HG03571 (cell line): ENCODE data around the gene TP53I13.
A peak's percentile ranks its signal among the peaks of the same experiment; 100 is the strongest.

Source experiments
- ATAC-seq: cut with Tn5 transposase; IDR thresholded peaks from one replicate; pipeline ENCODE4 v1.9.1; 2021; ENCODE audit not compliant: unreplicated experiment

Gene TP53I13

DNA sequence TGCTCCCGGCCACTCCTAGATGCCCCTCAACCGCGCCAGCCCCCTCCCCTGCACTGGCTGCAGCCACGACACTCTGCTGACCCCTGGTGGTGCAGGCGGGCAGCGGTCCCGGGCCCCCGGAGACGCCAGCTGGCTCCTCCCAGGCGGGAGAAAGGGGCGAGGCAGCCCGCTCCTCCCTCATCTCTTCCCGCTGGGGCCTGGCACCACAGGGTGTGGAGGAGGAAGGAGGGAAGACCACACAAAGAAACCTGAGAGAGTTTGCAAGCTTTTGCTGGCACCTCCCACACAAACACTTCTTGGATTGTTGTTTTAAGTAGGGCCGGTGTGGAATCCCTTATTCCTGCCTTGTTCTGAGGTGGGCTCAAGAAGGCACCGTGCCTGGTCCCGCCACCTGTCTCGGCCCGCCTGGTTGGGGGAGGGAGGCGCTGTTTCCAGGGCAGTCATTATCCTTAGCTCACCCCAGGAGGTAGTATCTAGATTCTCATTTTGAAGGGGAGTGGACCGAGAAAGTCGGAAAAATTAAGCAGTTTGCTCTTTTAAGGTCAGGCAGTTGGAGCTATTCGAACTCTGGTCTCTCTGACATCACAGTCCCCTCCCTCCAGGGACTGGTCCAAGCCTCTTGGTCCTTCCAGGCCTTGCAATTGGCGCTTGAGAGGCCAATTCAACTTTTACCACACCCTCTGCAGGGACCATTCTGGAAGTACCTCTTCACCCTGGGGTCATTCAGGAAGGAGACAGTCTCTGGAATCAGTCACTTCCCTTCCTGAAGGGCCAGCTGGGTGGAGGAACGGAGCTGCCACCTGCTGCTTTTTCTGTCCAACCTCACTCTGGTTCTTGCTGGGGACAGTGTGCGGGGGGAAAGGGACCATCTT lies 23.5 kb downstream of the TP53I13 start:
- ATAC-seq: no peak

DNA sequence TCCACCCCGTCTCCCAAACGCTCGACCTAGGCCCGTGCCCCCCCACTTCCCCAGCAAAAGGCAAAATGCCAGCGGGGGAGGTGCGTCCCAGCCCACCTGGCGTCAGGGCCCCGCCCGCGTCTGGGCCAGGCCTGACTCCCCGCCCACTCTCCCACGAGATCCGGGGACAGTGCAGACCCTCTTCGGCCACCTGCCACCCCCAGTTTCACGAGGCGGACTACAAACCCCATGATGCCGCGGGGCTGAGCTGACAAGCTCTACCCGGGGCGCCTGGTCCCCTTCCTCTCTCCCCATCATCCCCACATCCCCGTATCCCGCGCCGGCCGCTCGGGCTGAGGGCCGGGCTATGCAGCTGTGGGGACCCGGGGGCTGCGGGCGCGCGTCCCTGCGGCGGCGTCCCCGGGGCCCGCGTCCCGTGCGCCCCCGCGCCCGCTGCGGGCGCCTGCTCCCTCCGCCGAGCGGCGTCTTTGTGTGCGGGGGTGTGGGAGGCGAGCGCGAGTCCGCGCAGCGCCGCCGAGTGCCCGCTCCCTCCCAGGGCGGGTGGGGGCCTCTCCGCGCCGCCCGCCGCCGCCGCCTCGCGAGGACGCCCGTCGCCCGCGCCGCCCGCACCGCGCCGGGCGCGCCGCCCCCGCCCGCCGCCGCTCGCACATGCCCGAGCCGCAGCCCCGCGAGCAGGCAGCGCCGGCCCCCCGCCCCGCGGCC lies 24.5 kb downstream of the TP53I13 start, which contains the start of gene ANKRD13B:
Gene ANKRD13B, plus strand, starts transcription at position 283 of the 702 bp plus-strand sequence. CDS start 490 bp downstream, outside the sequence.
- ATAC-seq: no peak

DNA sequence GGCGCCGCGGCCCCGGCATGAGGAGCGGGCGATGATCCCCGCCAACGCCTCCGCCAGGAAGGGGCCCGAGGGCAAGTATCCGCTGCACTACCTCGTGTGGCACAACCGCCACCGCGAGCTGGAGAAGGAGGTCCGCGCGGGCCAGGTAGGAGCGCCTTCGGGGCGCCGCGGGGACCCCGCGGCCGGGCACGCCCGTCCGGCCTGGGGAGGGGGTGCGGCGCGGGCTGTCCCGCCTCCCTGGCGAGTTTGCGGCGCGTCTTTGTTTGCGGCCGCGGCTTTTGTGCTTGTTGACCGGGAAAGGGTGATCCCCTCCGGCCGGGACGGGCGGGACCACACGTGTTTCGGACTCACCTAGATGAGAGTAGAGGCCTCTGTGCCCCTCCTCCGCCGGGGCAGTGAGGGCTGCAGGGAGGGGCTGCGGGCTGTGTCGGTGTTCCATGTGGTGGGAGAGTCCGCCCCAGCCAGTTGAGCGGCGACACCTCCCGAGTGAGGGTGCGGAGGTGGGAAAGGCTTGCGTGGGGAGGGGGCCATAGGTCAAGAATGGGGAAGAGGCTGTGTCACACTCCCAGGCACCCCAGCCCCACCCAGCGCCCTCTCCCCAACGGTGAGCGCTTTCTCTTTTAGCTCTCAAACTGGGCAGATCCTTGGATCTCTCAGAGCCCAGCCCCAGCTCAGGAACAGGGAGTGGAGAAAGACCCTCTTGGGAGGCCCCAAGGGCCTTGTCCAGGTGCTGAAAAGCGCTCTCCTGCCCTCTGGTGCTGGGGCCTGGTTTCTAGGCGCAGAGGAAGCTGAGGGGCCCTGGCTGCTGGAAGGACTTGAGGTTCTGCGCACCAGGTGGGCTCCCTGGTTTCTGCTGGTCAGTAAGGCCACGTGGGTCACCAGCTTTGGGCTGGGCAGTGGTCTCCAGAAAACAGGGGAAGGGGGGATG lies 25.4 kb downstream of the TP53I13 start:
- no peak for ATAC-seq

DNA sequence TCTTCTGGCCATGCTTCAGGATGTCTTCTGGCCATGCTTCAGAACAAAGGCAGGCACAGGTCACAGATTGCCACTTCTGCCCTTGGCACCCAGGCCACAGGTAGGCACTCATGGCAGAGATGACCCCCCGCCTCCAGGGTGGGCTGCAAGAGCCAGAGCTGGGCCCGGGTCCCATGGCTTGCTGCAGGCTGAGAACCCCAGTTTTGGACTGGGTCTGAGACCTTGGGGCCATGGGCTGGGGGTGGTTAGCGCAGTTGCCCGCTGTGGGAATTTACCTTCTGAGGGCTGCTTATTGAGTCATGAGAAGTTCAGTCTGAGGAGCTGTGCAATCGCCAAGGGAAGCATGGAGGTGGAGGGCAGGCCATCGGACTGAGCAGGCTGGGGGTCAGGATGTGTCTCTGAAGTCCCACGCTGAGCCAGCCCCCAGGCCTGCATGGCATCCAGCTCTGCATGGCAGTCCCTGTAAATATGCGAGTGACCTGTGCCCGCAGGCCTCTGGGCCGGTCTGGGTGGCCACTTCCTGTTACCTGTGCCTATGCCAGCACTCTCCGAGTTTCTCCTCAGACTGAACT lies 26.1 kb downstream of the TP53I13 start:
- no peak for ATAC-seq

DNA sequence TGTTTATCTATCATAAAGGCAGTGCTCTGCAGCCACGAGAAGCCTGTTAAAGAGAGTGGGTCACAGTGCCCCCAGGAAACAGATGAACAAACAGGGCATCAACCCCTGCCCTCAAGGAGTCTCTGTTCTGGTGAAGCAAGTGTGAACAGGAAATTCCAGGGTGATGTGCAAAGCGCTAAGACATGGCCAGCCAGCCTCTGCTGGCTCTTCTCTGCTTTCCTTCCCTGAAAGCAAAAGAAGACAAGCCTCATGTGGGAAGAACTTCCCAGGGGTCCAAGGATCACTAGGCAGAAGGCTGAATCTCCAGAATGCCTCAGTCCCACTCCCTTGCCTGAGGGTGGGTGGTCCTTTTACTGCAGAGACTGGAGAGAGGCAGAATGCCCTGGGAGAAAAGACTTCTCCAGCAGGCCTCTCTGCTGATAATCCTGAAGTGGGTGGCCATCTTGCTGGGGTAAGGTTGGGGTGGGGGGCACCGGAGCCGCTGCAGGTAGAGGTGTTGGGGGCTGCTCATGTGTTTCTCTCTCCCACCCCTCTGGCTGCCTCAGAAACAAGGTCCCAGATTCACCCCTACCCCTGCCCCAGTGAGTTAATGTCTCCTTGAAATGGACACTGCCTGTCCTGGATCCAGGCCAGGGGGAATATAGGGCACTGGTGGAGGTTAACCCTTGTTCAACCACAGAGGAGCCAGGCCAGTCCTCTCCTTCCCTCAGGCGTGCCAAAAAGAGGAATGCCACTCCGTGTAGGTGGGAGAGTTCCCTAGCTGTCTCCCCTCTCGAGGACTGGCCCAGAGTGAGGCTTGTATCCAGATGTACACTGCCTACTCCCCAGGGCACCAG lies 26.8 kb downstream of the TP53I13 start:
- ATAC-seq: no peak

DNA sequence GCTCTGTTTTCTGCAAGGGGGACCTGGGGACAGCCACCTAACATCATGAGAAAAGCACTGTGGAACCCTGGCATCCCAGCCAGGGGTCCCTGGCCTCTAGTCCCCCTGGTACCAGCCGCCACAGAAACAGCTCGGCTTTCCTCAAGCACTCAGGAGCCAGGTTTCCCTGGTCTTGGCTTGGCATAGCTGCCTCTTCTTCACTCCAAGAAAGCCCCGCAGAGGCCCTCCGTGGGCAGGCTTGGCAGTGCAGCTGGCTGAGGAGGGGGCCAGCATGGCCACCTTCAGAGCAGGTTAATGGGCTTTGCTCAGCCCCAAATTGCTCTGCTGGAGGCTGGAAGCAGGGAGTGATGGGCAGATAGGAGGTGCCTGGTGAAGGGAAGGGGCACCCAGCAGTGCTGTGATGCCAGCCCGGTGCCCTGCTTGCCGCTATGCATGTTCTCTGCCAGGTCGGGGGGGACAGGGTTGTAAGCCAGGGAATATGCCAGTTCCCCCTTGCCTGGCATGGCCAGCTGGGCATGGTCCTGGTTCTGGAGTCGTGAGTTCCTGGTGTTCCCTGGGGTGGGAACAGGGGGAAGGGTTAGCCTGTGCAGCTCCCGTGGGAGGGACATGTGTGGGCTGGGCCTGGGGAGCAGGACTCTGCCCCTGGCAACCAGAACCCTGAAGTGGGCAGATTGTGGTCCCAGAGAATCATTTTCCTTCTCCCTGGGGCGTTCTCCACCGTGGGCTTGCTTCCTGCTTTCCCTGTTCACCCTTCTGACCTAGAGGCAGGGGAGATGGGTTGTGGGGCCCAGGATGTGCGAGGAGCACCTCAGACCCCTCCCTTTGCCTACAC lies 27.7 kb downstream of the TP53I13 start:
- ATAC-seq: no peak

DNA sequence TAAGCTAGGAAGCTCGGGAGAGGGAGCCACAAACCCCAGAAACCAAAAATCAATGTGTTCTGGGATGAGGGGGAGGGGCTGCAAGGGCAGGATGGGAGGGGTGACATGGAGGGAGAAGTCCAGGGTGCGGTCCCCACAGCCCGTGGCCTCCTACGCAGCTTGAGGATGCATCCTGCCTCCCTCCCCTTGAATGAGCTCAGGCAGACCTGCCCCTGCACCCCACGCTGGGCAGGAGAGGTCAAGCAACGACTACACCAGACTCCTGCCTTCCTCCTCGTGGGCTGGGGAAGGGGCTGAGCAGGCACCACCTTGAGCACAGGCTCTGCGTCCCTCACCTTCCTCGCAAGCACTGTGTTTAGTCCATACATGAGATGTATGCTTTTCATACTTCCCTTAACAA lies 28.3 kb downstream of the TP53I13 start:
- no peak for ATAC-seq

DNA sequence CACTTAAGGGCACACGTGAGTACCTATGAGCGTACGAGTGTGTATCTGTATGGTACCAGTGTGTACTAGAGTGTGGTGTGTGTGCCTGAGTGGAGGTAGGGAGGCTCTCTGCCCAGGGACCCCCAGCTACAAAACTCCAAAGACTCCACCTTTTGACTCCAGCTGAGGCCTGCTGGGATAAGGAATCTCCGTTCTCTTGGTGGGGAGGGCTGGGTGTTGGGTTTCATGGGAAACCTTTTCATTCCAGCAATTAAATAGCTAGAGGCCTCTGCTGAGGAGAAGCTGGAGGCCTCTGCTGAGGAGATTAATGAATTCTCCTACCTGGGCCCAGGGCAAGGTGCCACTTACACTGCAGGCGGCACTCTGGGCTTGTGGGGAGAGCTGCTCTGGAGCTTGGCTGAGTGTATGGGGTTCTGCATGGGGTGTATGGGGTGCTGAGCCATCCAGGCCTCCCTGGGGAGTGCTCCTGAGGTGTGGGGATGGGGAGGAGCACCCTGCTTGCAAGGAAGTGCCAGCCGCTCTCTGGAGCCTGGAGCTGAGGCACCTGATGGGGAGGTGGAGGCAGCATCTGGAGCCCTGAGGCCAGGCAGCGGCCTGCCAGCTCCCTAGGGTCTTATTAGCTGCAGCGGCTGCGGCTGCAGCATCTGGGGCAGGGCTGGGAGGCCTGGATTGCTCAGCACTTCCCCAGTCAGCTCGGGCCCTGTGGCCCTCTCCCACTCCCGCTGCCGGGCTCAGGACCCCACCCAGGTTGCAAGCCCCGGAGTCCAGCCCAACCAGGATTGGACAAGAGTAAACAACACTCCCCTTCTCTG lies 29.1 kb downstream of the TP53I13 start:
- no peak for ATAC-seq

DNA sequence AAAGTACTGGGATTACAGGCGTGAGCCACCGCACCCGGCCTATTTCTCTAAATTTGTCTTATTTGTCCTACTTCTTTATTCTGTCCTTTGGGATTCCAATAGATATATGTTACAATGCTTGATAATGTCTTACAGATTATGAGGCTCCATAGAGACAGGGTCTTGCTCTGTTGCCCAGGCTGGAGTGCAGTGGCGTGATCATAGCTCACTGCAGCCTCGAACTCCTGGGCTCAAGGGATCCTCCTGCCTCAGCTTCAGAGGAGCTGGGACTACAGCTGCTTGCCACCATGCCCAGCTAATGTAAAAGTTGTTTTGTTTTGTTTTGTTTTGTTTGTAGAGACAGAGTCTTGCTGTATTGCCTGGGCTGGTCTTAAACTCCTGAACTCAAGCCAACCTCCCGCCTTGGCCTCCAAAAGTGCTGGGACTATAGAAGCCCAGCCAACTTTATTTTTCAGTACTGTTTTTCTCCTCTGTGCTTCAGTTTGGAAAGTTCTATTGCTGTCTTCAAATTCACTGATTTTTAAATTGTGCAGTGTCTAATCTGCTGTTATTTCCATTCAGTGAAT lies 34.7 kb downstream of the TP53I13 start:
- no peak for ATAC-seq

DNA sequence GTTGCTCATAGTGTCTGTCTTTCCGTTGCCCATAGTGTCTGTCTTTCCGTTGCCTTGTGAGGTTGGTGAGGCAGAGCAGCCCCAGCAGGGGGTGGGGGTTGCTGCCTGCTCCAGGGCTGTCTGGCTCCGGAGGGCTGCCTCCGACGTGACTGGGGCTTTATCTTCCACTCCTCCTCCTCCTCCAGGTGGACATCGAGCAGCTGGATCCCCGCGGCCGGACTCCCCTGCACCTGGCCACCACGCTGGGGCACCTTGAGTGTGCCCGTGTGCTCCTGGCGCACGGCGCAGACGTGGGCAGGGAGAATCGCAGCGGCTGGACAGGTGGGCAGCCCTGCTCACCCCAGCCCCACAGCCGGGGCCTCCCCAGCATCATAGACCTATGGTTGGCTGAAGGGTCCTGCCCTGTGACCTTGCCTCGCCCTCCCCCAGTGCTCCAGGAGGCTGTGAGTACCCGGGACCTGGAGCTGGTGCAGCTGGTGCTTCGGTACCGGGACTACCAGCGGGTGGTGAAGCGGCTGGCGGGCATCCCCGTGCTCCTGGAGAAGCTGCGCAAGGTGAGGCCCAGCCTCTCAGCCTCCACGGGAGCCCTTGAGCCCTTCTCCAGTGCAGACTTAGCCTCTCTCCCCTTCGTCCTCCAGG lies 39.2 kb downstream of the TP53I13 start:
- ATAC-seq: no peak

DNA sequence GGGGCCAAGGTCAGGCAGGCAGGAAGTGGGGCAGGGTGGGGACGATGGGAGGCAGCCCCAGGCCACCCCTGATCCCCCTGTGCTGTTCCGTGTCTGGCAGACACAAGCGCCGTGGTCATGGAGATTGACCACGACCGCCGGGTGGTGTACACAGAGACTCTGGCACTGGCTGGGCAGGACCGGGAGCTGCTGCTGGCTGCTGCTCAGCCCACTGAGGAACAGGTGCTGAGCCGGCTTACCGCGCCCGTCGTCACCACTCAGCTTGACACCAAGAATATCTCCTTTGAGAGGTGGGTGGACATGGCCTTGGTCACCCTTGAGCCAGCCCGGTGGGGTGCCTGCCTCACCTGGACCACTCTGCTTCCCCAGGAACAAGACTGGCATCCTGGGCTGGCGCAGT lies 40.5 kb downstream of the TP53I13 start:
- no peak for ATAC-seq

DNA sequence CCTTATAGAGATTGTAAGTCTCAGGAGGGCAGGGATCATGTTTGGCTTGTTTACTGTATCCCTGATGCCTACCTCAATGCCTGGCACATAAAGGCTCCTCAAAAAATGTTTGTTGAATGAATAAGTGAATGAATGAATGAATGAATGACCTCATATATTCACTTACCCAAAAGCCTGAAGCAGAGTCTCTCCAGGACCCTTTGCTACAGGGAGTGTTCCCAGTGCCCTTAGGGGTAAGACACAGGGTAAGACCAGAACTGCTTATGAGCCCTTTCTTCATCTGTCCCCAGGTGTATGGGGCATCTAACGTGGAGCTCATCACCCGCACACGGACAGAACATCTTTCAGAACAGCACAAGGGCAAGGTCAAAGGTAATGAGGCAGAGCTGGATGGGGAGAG lies 41.9 kb downstream of the TP53I13 start:
- ATAC-seq: no peak

DNA sequence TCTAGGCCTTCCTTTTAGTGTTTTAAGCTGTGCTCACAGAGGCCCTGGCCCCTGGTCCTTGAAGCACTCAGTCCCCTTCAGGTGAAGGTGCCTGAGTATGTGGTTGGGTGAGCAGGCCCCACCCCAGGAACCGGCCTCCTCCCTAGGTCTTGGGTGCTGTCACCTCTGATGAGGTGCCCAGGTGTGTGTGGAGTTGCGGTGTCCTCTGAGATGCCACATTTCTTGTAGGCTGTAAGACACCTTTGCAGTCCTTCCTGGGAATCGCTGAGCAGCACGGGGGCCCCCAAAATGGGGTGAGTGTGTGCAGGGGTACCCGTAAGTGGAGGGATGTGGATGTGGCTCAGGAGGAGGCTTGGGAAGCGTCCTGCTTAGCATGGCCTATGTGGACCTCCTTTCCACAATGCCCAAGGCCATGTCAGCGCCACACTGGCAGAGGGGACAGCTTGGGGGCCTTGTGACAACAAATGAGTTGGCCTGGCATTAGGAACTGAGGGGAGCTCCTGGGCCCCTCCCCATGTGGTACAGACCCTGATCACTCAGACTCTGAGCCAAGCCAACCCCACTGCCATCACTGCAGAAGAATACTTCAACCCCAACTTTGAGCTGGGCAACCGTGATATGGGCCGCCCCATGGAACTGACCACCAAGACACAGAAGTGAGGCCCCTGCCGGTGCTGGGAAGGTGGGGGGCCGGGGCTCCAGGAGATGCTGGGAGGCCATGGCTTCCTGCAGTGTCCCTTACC lies 43.0 kb downstream of the TP53I13 start:
- no peak for ATAC-seq

DNA sequence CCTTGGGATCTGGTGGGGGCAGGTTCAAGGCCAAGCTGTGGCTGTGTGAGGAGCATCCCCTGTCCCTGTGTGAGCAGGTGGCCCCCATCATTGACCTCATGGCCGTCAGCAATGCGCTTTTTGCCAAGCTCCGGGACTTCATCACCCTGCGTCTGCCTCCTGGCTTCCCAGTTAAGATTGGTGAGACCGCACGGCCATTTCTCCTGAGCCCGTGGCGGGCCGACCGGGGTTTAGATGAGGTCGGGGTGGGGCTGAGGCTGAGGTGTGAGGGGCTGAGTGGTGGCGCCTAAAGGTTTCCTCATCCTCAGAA lies 43.5 kb downstream of the TP53I13 start:
- ATAC-seq: no peak

DNA sequence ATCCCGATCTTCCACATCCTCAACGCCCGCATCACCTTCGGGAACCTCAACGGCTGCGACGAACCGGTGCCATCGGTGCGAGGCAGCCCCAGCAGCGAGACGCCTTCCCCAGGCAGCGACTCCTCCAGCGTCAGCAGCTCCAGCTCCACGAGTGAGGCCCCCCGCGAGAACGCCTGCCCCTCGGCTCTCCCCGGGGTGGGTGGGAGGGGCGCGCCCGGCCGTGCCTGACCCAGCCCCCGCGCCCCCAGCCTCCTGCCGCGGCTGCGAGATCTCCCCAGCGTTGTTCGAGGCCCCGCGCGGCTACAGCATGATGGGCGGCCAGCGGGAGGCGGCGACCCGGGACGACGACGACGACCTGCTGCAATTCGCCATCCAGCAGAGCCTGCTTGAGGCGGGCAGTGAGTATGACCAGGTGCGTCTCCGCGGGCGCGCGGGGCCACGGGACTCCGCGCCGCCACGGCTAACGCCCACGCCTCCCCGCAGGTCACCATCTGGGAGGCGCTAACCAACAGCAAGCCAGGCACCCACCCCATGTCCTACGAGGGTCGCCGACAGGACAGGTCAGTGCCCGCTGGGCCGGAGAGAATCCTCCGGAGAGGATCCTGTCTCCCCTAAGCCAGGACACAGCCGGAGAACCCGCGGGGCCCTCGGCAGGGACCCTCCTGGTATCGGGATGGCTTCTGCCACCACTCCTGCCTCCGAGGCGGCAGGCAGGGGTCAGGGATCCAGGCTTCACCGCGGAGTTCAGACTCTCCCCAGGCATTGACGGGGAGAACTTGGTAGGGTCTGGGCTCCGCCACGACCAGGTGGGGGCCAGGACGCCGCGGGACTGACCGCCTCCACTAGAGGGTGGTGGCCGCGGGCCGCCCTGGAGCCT lies 44.1 kb downstream of the TP53I13 start:
- no peak for ATAC-seq

DNA sequence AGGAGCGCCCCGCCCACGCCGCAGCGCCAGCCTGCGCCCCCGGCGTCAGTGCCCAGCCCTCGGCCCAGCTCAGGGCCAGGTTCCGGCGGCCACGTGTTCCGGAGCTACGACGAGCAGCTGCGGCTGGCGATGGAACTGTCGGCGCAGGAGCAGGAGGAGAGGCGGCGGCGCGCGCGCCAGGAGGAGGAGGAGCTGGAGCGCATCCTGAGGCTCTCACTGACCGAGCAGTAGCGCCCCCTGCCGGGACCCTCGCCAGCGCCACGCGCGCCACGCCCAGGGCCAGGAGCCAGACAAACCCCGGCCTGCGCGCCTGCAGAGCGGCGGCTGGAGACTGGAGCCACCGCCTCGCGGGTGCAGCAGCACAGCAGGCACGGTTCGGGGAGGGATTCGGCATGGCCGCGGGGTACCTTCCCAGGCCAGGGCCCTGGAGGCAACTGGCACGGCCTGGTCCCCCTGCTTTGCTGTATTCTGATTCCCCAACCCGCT lies 44.9 kb downstream of the TP53I13 start:
- peak; percentile 33 for ATAC-seq
